A673 (cell line): ENCODE measurements around the gene PTPRQ.

ENCODE experiments used
- EZH2 ChIP-seq: fragments of 200-600 bp; sonication (generic); IDR thresholded peaks from 2 replicates; pipeline ENCODE4 v1.6.1; 2017; ENCODE audit warnings: borderline replicate concordance, low read depth, mild to moderate bottlenecking, mixed read lengths, antibody characterized with exemption, low read length; ENCODE audit not compliant: poor library complexity, severe bottlenecking
- TF ChIP-seq, protein P1 (sequence below): fragments of 300-800, 200-600 bp; sonication (generic); conservative IDR thresholded peaks from 2 replicates; pipeline ENCODE4 v1.5.1; 2017; ENCODE audit warnings: low read depth, mild to moderate bottlenecking, antibody characterized with exemption, low read length, moderate library complexity, mixed read lengths

DNA sequence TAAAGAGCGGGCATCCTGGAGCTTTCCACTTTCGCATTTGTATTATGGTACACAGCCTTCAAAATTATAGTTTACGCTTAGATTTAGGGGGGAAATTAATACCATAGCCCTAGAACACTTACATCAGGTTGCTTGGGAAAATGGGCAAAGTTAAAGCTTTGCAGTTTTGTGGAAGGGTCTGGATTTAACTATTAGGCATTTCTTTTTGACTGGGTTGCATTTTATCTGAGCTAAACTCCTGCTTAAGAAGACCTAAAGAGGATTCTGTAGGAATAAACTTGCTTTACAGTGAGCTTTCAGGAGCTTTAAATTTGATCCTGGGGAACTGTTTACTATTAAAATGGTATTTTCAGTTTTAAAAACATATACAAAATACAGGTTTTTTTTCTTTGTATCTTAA is 42.8 kb upstream of the PTPRQ start:
- TF ChIP-seq, protein P1, sequence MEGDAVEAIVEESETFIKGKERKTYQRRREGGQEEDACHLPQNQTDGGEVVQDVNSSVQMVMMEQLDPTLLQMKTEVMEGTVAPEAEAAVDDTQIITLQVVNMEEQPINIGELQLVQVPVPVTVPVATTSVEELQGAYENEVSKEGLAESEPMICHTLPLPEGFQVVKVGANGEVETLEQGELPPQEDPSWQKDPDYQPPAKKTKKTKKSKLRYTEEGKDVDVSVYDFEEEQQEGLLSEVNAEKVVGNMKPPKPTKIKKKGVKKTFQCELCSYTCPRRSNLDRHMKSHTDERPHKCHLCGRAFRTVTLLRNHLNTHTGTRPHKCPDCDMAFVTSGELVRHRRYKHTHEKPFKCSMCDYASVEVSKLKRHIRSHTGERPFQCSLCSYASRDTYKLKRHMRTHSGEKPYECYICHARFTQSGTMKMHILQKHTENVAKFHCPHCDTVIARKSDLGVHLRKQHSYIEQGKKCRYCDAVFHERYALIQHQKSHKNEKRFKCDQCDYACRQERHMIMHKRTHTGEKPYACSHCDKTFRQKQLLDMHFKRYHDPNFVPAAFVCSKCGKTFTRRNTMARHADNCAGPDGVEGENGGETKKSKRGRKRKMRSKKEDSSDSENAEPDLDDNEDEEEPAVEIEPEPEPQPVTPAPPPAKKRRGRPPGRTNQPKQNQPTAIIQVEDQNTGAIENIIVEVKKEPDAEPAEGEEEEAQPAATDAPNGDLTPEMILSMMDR, result no peak
- TF ChIP-seq EZH2, result no peak
